ENCODE measurements around the gene GALNT16. TPM values are rescaled to one million over a fixed set of nuclear protein-coding genes. Genes with fewer than 3 reads are reported as not detected.

GALNT16 gene
- total and polyA plus RNA-seq, 2 donors (not counting 3 experiments of a cell fraction or from before 2014, with no cell fraction given): 0.39 to 0.49 TPM

GRCh38 chr14:69351911-69352310, 92.0 kb downstream of the GALNT16 start:
- no peak for FAIRE-seq
- no TSS peak for BruUV-seq (replicated peaks)
- POLR2A ChIA-PET: no interaction called here

More at GRCh38 chr14:69351911-69352310, 92.0 kb downstream of the GALNT16 start:
- intact Hi-C loops (cut with micrococcal nuclease) (no loop called here), dilution Hi-C loops (cut with MboI; ENCODE audit: extremely low pct_ligation_motif_present, low sequenced_read_pairs) (no loop called here)
- Histone ChIP-seq H3K79me2 (ENCODE audit: control insufficient read depth, insufficient read depth, low read length) (no peaks in the 10 kb centered on the region), H3K4me2 (ENCODE audit: insufficient read depth, low read length) (no peak overlapping the region), H3K9me1 (replicated peaks; ENCODE audit: control insufficient read depth, extremely low read depth, insufficient read depth, low read length) (no peaks in the 10 kb centered on the region), H2AFZ (ENCODE audit: low read depth, low read length) (no peak overlapping the region), H3K9ac (replicated peaks; ENCODE audit: extremely low read depth, insufficient read depth, low read length) (no peak overlapping the region), H4K20me1 (replicated peaks; ENCODE audit: control insufficient read depth, extremely low read depth, insufficient read depth, low read length) (no peaks in the 10 kb centered on the region), H3K4me3 (replicated peaks in 1 of 3; ENCODE audit: insufficient read depth in 1 of 3, low read depth in 1 of 3, low read length in 3 of 3) (no peak overlapping the region), H3K4me1 (ENCODE audit: control insufficient read depth, extremely low read depth, insufficient read depth, low read length) (no peaks in the 10 kb centered on the region), H3K9me3 (replicated peaks; ENCODE audit: control insufficient read depth, insufficient read depth, low read length) (no peaks in the 10 kb centered on the region), H3K27me3 (ENCODE audit: control insufficient read depth in 2 of 2, insufficient read depth in 2 of 2, low read length in 2 of 2) (no peaks in the 10 kb centered on the region), H3K27ac (ENCODE audit: insufficient read depth, low read depth, low read length) (no peak overlapping the region), H3K36me3 (ENCODE audit: control insufficient read depth in 2 of 2, extremely low read depth in 1 of 2, insufficient read depth in 2 of 2, low read length in 2 of 2) (no peaks in the 10 kb centered on the region)
- no peak for DNase-seq (ENCODE audit: low read depth, low spot score)
- CTCF ChIA-PET: interaction anchor here (0.7 to 1.2 kb wide), 2 partner anchors 9 to 109 kb away, joined by 3 read pairs; no protein-coding TSS in a partner anchor
- TF ChIP-seq EZH2 (IDR thresholded peaks at IDR 0.05; ENCODE audit: borderline replicate concordance, low read depth, low read length, severe bottlenecking): no peak
- TF ChIP-seq CTCF (IDR thresholded peaks at IDR 0.05; ENCODE audit: extremely low read depth in 1 of 2, insufficient read depth in 1 of 2, low read depth in 1 of 2, low read length in 2 of 2): no peak
- TF ChIP-seq, protein P1, sequence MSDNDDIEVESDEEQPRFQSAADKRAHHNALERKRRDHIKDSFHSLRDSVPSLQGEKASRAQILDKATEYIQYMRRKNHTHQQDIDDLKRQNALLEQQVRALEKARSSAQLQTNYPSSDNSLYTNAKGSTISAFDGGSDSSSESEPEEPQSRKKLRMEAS (IDR thresholded peaks at IDR 0.05; ENCODE audit: insufficient read depth, insufficient read length): no peak
- TF ChIP-seq POLR2A (IDR thresholded peaks at IDR 0.05; ENCODE audit: low read depth, low read length): no peak
- TF ChIP-seq MYC (IDR thresholded peaks at IDR 0.05; ENCODE audit: low read depth, low read length): no peak
- no peak for TF ChIP-seq JUN (IDR thresholded peaks at IDR 0.05; ENCODE audit: borderline replicate concordance, insufficient read depth, insufficient read length, low read depth)
- no peak for TF ChIP-seq GATA2 (IDR thresholded peaks at IDR 0.05; ENCODE audit: insufficient read depth, insufficient read length, low read depth, low read length)
- TF ChIP-seq POLR2AphosphoS5 (IDR thresholded peaks at IDR 0.05; ENCODE audit: insufficient read depth, low read depth, low read length): no peak
- TF ChIP-seq FOS (IDR thresholded peaks at IDR 0.05; ENCODE audit: borderline replicate concordance, insufficient read depth, low read length): no peak

Data from endothelial cell of umbilical vein (primary cell).